ENCODE measurements around the gene FYB1. TPM values are rescaled to one million over a fixed set of nuclear protein-coding genes. Genes with fewer than 3 reads are reported as not detected.

The FYB1 gene
- polyA plus RNA-seq, 3 donors = 75.3 to 141 (median 118) TPM

DNA sequence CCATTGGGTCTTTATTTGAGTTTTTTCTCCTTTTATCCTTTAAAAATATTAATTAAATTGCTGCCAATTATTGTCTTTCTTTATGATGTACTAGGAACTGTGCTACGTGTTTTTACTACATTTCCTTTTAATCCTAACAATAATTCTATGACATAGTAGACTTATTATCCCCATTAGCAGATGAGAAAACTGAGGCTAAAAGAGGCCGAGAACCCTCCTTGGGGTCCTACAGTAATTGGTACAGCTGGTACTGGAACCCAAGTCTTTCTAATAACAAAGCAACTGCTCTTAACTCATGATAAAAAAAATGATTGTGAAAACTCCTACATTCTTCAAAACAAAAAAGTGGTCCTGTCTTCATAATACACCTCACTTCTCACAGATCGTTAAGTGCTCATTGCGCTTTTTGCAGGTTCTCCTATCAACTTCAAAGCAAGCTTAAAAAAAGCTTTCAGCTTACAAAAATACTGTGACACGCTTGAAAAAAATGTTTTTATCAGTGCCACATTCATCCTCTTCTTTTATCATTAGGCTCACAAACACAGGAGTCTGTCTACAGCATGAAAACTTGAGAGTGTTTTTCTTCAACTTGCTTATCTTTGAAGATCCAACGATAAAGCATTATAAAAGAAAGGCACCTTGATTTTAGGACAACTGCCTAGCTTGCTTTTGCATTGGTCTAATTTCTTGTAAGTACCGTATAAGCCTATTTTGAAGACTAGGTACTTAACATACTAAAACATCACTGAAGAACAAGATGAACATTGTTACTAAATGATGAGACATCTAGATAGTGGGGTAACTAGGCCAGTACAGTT, 32.4 kb downstream of the FYB1 start:
- peaks cover 0 to 2% (median 0%) of the 10 kb centered on the region in 3 donors for H3K27me3 Mint-ChIP-seq (ENCODE audit: low read depth in 3 of 3)
- peaks cover 44 to 47% of the 10 kb centered on the region in 2 donors for H3K4me1 ChIP-seq (ENCODE audit: control insufficient read depth in 1 of 2, insufficient read depth in 2 of 2, low read length in 2 of 2)
- H3K4me3 ChIP-seq (replicated peaks in 1 of 3; ENCODE audit: low read depth in 2 of 3, low read length in 3 of 3) = no peak overlapping the region
- H3K27ac ChIP-seq (ENCODE audit: low read depth in 1 of 2, low read length in 2 of 2) = no peak overlapping the region
- no peak overlapping the region for H3K9ac ChIP-seq (ENCODE audit: insufficient read depth, low read length, poor library complexity, severe bottlenecking)
- TF ChIP-seq, protein P1, sequence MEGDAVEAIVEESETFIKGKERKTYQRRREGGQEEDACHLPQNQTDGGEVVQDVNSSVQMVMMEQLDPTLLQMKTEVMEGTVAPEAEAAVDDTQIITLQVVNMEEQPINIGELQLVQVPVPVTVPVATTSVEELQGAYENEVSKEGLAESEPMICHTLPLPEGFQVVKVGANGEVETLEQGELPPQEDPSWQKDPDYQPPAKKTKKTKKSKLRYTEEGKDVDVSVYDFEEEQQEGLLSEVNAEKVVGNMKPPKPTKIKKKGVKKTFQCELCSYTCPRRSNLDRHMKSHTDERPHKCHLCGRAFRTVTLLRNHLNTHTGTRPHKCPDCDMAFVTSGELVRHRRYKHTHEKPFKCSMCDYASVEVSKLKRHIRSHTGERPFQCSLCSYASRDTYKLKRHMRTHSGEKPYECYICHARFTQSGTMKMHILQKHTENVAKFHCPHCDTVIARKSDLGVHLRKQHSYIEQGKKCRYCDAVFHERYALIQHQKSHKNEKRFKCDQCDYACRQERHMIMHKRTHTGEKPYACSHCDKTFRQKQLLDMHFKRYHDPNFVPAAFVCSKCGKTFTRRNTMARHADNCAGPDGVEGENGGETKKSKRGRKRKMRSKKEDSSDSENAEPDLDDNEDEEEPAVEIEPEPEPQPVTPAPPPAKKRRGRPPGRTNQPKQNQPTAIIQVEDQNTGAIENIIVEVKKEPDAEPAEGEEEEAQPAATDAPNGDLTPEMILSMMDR (IDR thresholded peaks at IDR 0.05) = no peak
- H3K36me3 ChIP-seq (replicated peaks in 1 of 2; ENCODE audit: control insufficient read depth in 1 of 2, insufficient read depth in 2 of 2, low read length in 2 of 2) = peaks cover 20 to 74% of the 10 kb centered on the region in 2 donors
- peaks cover 62% of the 10 kb centered on the region for H3K4me1 Mint-ChIP-seq
- H3K4me2 ChIP-seq (replicated peaks; ENCODE audit: extremely low read depth, low read length, poor library complexity, severe bottlenecking) = no peak overlapping the region
- no peaks in the 10 kb centered on the region for H3K27me3 ChIP-seq (ENCODE audit: control insufficient read depth in 2 of 2, insufficient read depth in 2 of 2, low read length in 2 of 2)
- H2AFZ ChIP-seq (ENCODE audit: insufficient read depth, low read depth, low read length, poor library complexity, severe bottlenecking) = no peak overlapping the region
- H3K27ac Mint-ChIP-seq = peak overlapping the region in 1 of 7 donors; percentile 11
- no peaks in the 10 kb centered on the region for H3K9me3 ChIP-seq (replicated peaks in 1 of 2; ENCODE audit: control insufficient read depth in 1 of 2, insufficient read depth in 1 of 2, low read length in 2 of 2)
- H3K4me3 Mint-ChIP-seq = no peak overlapping the region
- WGBS (ENCODE audit: insufficient coverage) = 94% methylated on average over 3 of the region's 7 CpGs
- H4K20me1 ChIP-seq (ENCODE audit: insufficient read depth, low read length) = peaks cover 100% of the 10 kb centered on the region
- no peak for DNase-seq
- H3K36me3 Mint-ChIP-seq = peaks cover 50 to 64% of the 10 kb centered on the region in 2 donors
- intact Hi-C loops (cut with micrococcal nuclease) = no loop called here
- no peaks in the 10 kb centered on the region for H3K9me3 Mint-ChIP-seq
- H3K79me2 ChIP-seq (ENCODE audit: insufficient read depth, low read length) = peaks cover 98% of the 10 kb centered on the region

DNA sequence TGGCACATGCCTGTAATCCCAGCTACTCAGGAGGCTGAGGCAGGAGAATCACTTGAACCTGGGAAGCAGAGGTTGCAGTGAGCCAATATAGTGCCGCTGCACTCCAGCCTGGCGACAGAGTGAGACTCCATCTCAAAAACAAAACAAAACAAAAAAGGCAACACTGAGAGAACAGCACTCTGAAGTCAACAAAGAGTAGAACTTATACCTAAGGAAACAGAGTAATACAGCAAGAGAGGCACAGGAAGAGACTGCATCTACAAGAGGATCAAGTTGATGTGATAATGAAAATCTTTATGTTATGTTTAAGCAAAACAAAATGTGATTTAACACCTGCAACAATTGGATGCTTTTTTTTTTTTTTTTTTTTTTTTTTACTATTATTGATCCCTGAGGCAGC, 33.1 kb downstream of the FYB1 start:
- H3K36me3 ChIP-seq (replicated peaks in 1 of 2; ENCODE audit: control insufficient read depth in 1 of 2, insufficient read depth in 2 of 2, low read length in 2 of 2) = peaks cover 20 to 78% of the 10 kb centered on the region in 2 donors
- no peaks in the 10 kb centered on the region for H3K9me3 ChIP-seq (replicated peaks in 1 of 2; ENCODE audit: control insufficient read depth in 1 of 2, insufficient read depth in 1 of 2, low read length in 2 of 2)
- no peak overlapping the region for H2AFZ ChIP-seq (ENCODE audit: insufficient read depth, low read depth, low read length, poor library complexity, severe bottlenecking)
- 88% methylated on average over 2 of the region's 2 CpGs for WGBS (ENCODE audit: insufficient coverage)
- H3K4me2 ChIP-seq (replicated peaks; ENCODE audit: extremely low read depth, low read length, poor library complexity, severe bottlenecking) = no peak overlapping the region
- no peak overlapping the region for H3K4me3 ChIP-seq (replicated peaks in 1 of 3; ENCODE audit: low read depth in 2 of 3, low read length in 3 of 3)
- no peak overlapping the region for H3K4me3 Mint-ChIP-seq
- peaks cover 52 to 69% of the 10 kb centered on the region in 2 donors for H3K36me3 Mint-ChIP-seq
- H3K9ac ChIP-seq (ENCODE audit: insufficient read depth, low read length, poor library complexity, severe bottlenecking) = no peak overlapping the region
- H3K27me3 Mint-ChIP-seq (ENCODE audit: low read depth in 3 of 3) = peaks cover 0 to 2% (median 0%) of the 10 kb centered on the region in 3 donors
- H3K27ac Mint-ChIP-seq = peak overlapping the region in 1 of 7 donors; percentile 85
- no peak overlapping the region for H3K27ac ChIP-seq (ENCODE audit: low read depth in 1 of 2, low read length in 2 of 2)
- peaks cover 98% of the 10 kb centered on the region for H3K79me2 ChIP-seq (ENCODE audit: insufficient read depth, low read length)
- no peaks in the 10 kb centered on the region for H3K9me3 Mint-ChIP-seq
- DNase-seq = no peak
- peaks cover 100% of the 10 kb centered on the region for H4K20me1 ChIP-seq (ENCODE audit: insufficient read depth, low read length)
- no peaks in the 10 kb centered on the region for H3K27me3 ChIP-seq (ENCODE audit: control insufficient read depth in 2 of 2, insufficient read depth in 2 of 2, low read length in 2 of 2)
- intact Hi-C loops (cut with micrococcal nuclease) = no loop called here
- H3K4me1 Mint-ChIP-seq = peaks cover 62% of the 10 kb centered on the region
- TF ChIP-seq, protein P1 (IDR thresholded peaks at IDR 0.05) = no peak
- peaks cover 43 to 44% of the 10 kb centered on the region in 2 donors for H3K4me1 ChIP-seq (ENCODE audit: control insufficient read depth in 1 of 2, insufficient read depth in 2 of 2, low read length in 2 of 2)

Data from CD14-positive monocyte (primary cell).